WERI-Rb-1 (cell line): ENCODE data around the gene KCNIP4.

Experiments
- DNase-seq: peaks from one replicate; pipeline ENCODE4 v3.0.0-alpha.2; 2020
- H3K27ac ChIP-seq: fragments of 250-450 bp; sonication (Bioruptor Pico); 2 replicates; pipeline ENCODE4 v1.5.1; 2020; ENCODE audit warnings: mild to moderate bottlenecking, moderate library complexity
- H3K27me3 ChIP-seq: fragments of 250-450 bp; sonication (Bioruptor Pico); 2 replicates; pipeline ENCODE4 v1.5.1; 2021; ENCODE audit warnings: mild to moderate bottlenecking, low read depth, moderate library complexity; ENCODE audit not compliant: insufficient read depth, severe bottlenecking
- H3K36me3 ChIP-seq: fragments of 250-450 bp; sonication (Bioruptor Pico); 2 replicates; pipeline ENCODE4 v1.5.1; 2020; ENCODE audit warnings: mild to moderate bottlenecking, moderate library complexity
- H3K4me3 ChIP-seq: 2 replicates; pipeline ENCODE4 v1.5.1; 2011; ENCODE audit warnings: low read depth, mild to moderate bottlenecking, control low read depth, low read length
- H3K9me3 ChIP-seq: fragments of 250-450 bp; sonication (Bioruptor Pico); 2 replicates; pipeline ENCODE4 v1.5.1; 2021; ENCODE audit warnings: mild to moderate bottlenecking, moderate library complexity; ENCODE audit not compliant: severe bottlenecking
- CTCF ChIP-seq: IDR thresholded peaks from 2 replicates; pipeline ENCODE4 v1.5.1; 2011; ENCODE audit warnings: low read depth, mild to moderate bottlenecking, control low read depth, inconsistent platforms, low read length

KCNIP4 gene

GRCh38 chr4:21744046-21744445 lies 204.5 kb downstream of the KCNIP4 start:
- no peaks in the 10 kb centered on the region for H3K9me3 ChIP-seq
- no peak overlapping the region for H3K4me3 ChIP-seq
- no peak for TF ChIP-seq CTCF
- no peak overlapping the region for H3K27ac ChIP-seq
- H3K27me3 ChIP-seq: no peaks in the 10 kb centered on the region
- DNase-seq: no peak
- peaks cover 2% of the 10 kb centered on the region; the same call in 1 of the 2 replicates for H3K36me3 ChIP-seq

GRCh38 chr4:21742326-21742725 lies 206.2 kb downstream of the KCNIP4 start:
- TF ChIP-seq CTCF: no peak
- no peak overlapping the region for H3K4me3 ChIP-seq
- H3K9me3 ChIP-seq: no peaks in the 10 kb centered on the region
- H3K27me3 ChIP-seq: no peaks in the 10 kb centered on the region
- no peak overlapping the region for H3K27ac ChIP-seq
- DNase-seq: no peak
- no peaks in the 10 kb centered on the region for H3K36me3 ChIP-seq

- TF ChIP-seq CTCF: no peak
- Histone ChIP-seq H3K27me3 (no peaks in the 10 kb centered on the region), H3K4me3 (no peak overlapping the region), H3K36me3 (no peaks in the 10 kb centered on the region), H3K9me3 (no peaks in the 10 kb centered on the region), H3K27ac (no peak overlapping the region)
- DNase-seq: no peak
These were observed 209.8 kb downstream of the KCNIP4 start for GRCh38 chr4:21738821-21739220.

GRCh38 chr4:21735866-21736265 lies 212.7 kb downstream of the KCNIP4 start:
- no peak for TF ChIP-seq CTCF
- H3K27me3 ChIP-seq: no peaks in the 10 kb centered on the region
- H3K9me3 ChIP-seq: no peaks in the 10 kb centered on the region
- no peaks in the 10 kb centered on the region for H3K36me3 ChIP-seq
- no peak for DNase-seq
- no peak overlapping the region for H3K4me3 ChIP-seq
- no peak overlapping the region for H3K27ac ChIP-seq

GRCh38 chr4:21733894-21734630 lies 214.5 kb downstream of the KCNIP4 start:
- Histone ChIP-seq H3K4me3 (no peak overlapping the region), H3K27ac (no peak overlapping the region), H3K9me3 (no peaks in the 10 kb centered on the region), H3K36me3 (no peaks in the 10 kb centered on the region), H3K27me3 (no peaks in the 10 kb centered on the region)
- TF ChIP-seq CTCF: no peak
- DNase-seq: no peak

GRCh38 chr4:21728304-21728703 lies 220.3 kb downstream of the KCNIP4 start:
- no peak for TF ChIP-seq CTCF

More at GRCh38 chr4:21728304-21728703, 220.3 kb downstream of the KCNIP4 start:
- Histone ChIP-seq H3K36me3 (no peaks in the 10 kb centered on the region; the same call in 1 of the 2 replicates), H3K27ac (peak overlapping the region; percentile 29), H3K27me3 (no peaks in the 10 kb centered on the region), H3K4me3 (no peak overlapping the region), H3K9me3 (no peaks in the 10 kb centered on the region)
- peak; percentile 66 for DNase-seq
